Hepatocyte (in vitro differentiated cells): Measurements from ENCODE around the gene DENND1C.

Experiments
- CTCF ChIP-seq: fragments of 200-600 bp; sonication (generic); IDR thresholded peaks from 2 replicates; pipeline ENCODE4 v1.5.1; 2016; ENCODE audit warnings: antibody characterized with exemption, mild to moderate bottlenecking; ENCODE audit not compliant: poor library complexity
- EZH2 ChIP-seq: fragments of 200-600 bp; sonication (generic); IDR thresholded peaks from 2 replicates; pipeline ENCODE4 v1.6.1; 2016; ENCODE audit warnings: antibody characterized with exemption, mild to moderate bottlenecking, borderline replicate concordance

- TF ChIP-seq CTCF, result peak; percentile 42
- TF ChIP-seq EZH2, result no peak
These were observed at the start of gene DENND1C for GRCh38 chr19:6481541-6482342.
